K562 (cell line): ENCODE data around the gene ARRB2. TPM values are rescaled to one million over a fixed set of nuclear protein-coding genes. Genes with fewer than 3 reads are reported as not detected.
A peak's percentile ranks its signal among the peaks of the same experiment; 100 is the strongest.

Experiments used
- ATAC-seq: fragments of 200-7000 bp; cut with Tn5 transposase; 3 replicates; pipeline ENCODE4 v1.9.1; 2020; ENCODE audit warnings: moderate library complexity
- BruUV-seq: library from RNA; stranded (reverse); fragments of 400-500 nt; replicated peaks from 2 replicates; lab custom pipeline; 2021; lab: Mats Ljungman, UMichigan
- CTCF ChIA-PET: fragments of 300-600 bp; formaldehyde crosslinking; extraction: SDS; loops from one replicate; lab custom pipeline; 2021; ENCODE audit warnings: low intra/inter-chr PET ratio; lab: Yijun Ruan, JAX
- POLR2A ChIA-PET: fragments of 300-600, 350-650 bp; sonication (Branson Sonifier 250); formaldehyde crosslinking; extraction: SDS; loops from one replicate; lab custom pipeline; 2021; ENCODE audit warnings: antibody characterized with exemption, inconsistent platforms; lab: Yijun Ruan, JAX
- DNase-seq, 4 experiments: peaks; one replicate each; pipeline versions ENCODE4 v3.0.0 to v3.0.0-alpha.2; 2011 to 2018; ENCODE audit warnings: low spot score in 3 of 4, mixed read lengths in 3 of 4; ENCODE audit errors: extremely low read depth in 1 of 4
- FAIRE-seq: peaks from 2 replicates; lab custom pipeline; 2011; peaks lifted over from hg19 to GRCh38; lab: Jason Lieb, UNC
- H2AFZ ChIP-seq: 2 replicates; pipeline ENCODE4 v1.6.0; 2011; ENCODE audit warnings: low read depth, low read length, control low read depth, inconsistent platforms
- H3K27ac ChIP-seq: fragments of 200-600 bp; 3 replicates; pipeline ENCODE4 v1.8.0; 2011; ENCODE audit warnings: low read depth, mild to moderate bottlenecking, control low read depth, inconsistent platforms, low read length, moderate library complexity, mixed read lengths; ENCODE audit errors: extremely low read depth
- H3K27me3 ChIP-seq, 2 experiments: fragments of 300-600 bp in 1 of 2; 2 replicates in 1 of 2; 3 replicates in 1 of 2; pipeline versions ENCODE4 v1.6.0 to v1.8.0; 2011; ENCODE audit warnings: inconsistent platforms in 2 of 2, low read length in 2 of 2, mild to moderate bottlenecking in 1 of 2, mixed read lengths in 1 of 2, moderate library complexity in 1 of 2; ENCODE audit not compliant: control insufficient read depth in 2 of 2, insufficient read depth in 2 of 2
- H3K36me3 ChIP-seq: fragments of 300-600 bp; 3 replicates; pipeline ENCODE4 v1.8.0; 2011; ENCODE audit warnings: mild to moderate bottlenecking, low read length, inconsistent platforms; ENCODE audit not compliant: control insufficient read depth, insufficient read depth
- H3K4me1 ChIP-seq, 2 experiments: fragments of 200-600 bp in 1 of 2; replicated peaks in 1 of 2; 2 replicates in 1 of 2; 3 replicates in 1 of 2; pipeline versions ENCODE4 v1.5.1 to v1.8.0; 2011; ENCODE audit warnings: inconsistent platforms in 2 of 2, low read length in 2 of 2, mild to moderate bottlenecking in 1 of 2, mixed read lengths in 1 of 2, moderate library complexity in 1 of 2; ENCODE audit not compliant: control insufficient read depth in 2 of 2, insufficient read depth in 2 of 2
- H3K4me2 ChIP-seq: 2 replicates; pipeline ENCODE4 v1.6.1; 2011; ENCODE audit warnings: low read length, control low read depth, inconsistent platforms, mixed read lengths; ENCODE audit not compliant: insufficient read depth
- H3K4me3 ChIP-seq: fragments of 200-600 bp; sonication (generic), shearing (Covaris generic); 2 replicates; pipeline ENCODE4 v1.5.1; 2016; ENCODE audit warnings: control low read depth, inconsistent platforms
- H3K79me2 ChIP-seq: fragments of 200-600 bp; 3 replicates; pipeline ENCODE4 v1.8.0; 2011; ENCODE audit warnings: low read length, inconsistent platforms; ENCODE audit not compliant: control insufficient read depth, insufficient read depth
- H3K9ac ChIP-seq, 2 experiments: 2 replicates each; pipeline versions ENCODE4 v1.6.0 to v1.6.1; 2011; ENCODE audit warnings: low read depth in 2 of 2, low read length in 2 of 2, control low read depth in 1 of 2, inconsistent platforms in 1 of 2, mild to moderate bottlenecking in 1 of 2, mixed read lengths in 1 of 2; ENCODE audit not compliant: insufficient read depth in 1 of 2
- H3K9me1 ChIP-seq: one replicate; pipeline ENCODE4 v1.6.0; 2011; ENCODE audit warnings: inconsistent platforms, mild to moderate bottlenecking, low read length, moderate library complexity; ENCODE audit not compliant: control insufficient read depth, insufficient read depth
- H3K9me3 ChIP-seq: replicated peaks from 2 replicates; pipeline ENCODE4 v1.5.1; 2011; ENCODE audit warnings: low read depth, low read length, inconsistent platforms; ENCODE audit not compliant: control insufficient read depth, insufficient read depth
- H4K20me1 ChIP-seq: replicated peaks from 2 replicates; pipeline ENCODE4 v1.6.1; 2011; ENCODE audit warnings: low read length, inconsistent platforms, mixed read lengths; ENCODE audit not compliant: control insufficient read depth, insufficient read depth
- ARID1B ChIP-seq: fragments of 450-650 bp; IDR thresholded peaks from 2 replicates; pipeline ENCODE4 v1.6.1; 2016; ENCODE audit warnings: antibody characterized with exemption, mild to moderate bottlenecking, inconsistent platforms
- ARID2 ChIP-seq: fragments of 450-650 bp; IDR thresholded peaks from 2 replicates; pipeline ENCODE4 v1.6.1; 2017; ENCODE audit warnings: antibody characterized with exemption, mild to moderate bottlenecking
- CBFB ChIP-seq: sonication (generic); formaldehyde crosslinking; IDR thresholded peaks from 2 replicates; pipeline ENCODE4 v1.4.0; 2020; ENCODE audit warnings: mild to moderate bottlenecking, missing genetic modification reagents
- CBX2 ChIP-seq: fragments of 200-600 bp; sonication (generic); IDR thresholded peaks from one replicate; pipeline ENCODE4 v1.6.1; 2012; ENCODE audit warnings: mild to moderate bottlenecking, low read length, inconsistent platforms; ENCODE audit not compliant: insufficient read depth, poor library complexity, severe bottlenecking
- CCAR2 ChIP-seq: fragments of 200-400 bp; formaldehyde crosslinking; IDR thresholded peaks from 2 replicates; pipeline ENCODE4 v1.6.1; 2017; ENCODE audit warnings: mild to moderate bottlenecking, low read depth, low read length
- CXXC5 ChIP-seq: fragments of 250-450 bp; sonication (Bioruptor Pico); IDR thresholded peaks from 2 replicates; pipeline ENCODE4 v1.8.0; 2022; ENCODE audit warnings: inconsistent platforms, mild to moderate bottlenecking, moderate library complexity
- NR2F6 ChIP-seq: fragments of 450-650 bp; formaldehyde crosslinking; IDR thresholded peaks from 2 replicates; pipeline ENCODE4 v1.4.0; 2020; ENCODE audit warnings: mild to moderate bottlenecking
- WGBS: fragments of 100-300 bp; shearing (Covaris generic); methylation state at CpG from one replicate; pipeline ENCODE4 v1.1.6; 2016; ENCODE audit warnings: low coverage, mixed read lengths; ENCODE audit not compliant: insufficient coverage; ENCODE audit errors: missing lambda C conversion rate; 5-methylcytosine and 5-hydroxymethylcytosine counted together
- in situ Hi-C: fragments of 300-500 bp; cut with MboI; formaldehyde crosslinking; loops from 4 replicates; pipeline ENCODE4 v1.15.0; 2018; ENCODE audit warnings: inconsistent platforms, mixed read lengths
- intact Hi-C: fragments of 100-400 bp; cut with micrococcal nuclease; formaldehyde crosslinking; loops from 2 replicates; pipeline ENCODE4 v1.14.2; 2022
- polyA plus RNA-seq, 8 experiments: library from polyadenylated mRNA; depleted of rRNA in 4 of 8; stranded (reverse) in 5 of 8; unstranded in 3 of 8; fragments of >200 nt; fragmentation: Nextera tagmentation in 2 of 8; fragmentation: Illumina TruSeq in 1 of 8; extraction: Ambion mirVana in 2 of 8; extraction: Trizol in 1 of 8; gene quantifications; 2 replicates each; pipeline versions ENCODE4 v1.2.1 to v1.2.3, GENCODE V29; 2011 to 2014; ENCODE audit warnings: inconsistent platforms in 1 of 8, missing spikeins in 1 of 8
- total RNA-seq, 7 experiments: library from RNA; depleted of rRNA in 6 of 7; stranded (reverse); fragments of >200 nt in 6 of 7; fragmentation: Illumina TruSeq in 2 of 7; extraction: Trizol in 2 of 7; gene quantifications; 2 replicates each; pipeline versions ENCODE4 v1.2.1 to v1.2.3, GENCODE V29; 2011 to 2021; ENCODE audit warnings: low replicate concordance in 1 of 7
- TF ChIP-seq, protein P1 (sequence below): sonication (generic); formaldehyde crosslinking; IDR thresholded peaks from 2 replicates; pipeline ENCODE4 v1.8.1; 2023; ENCODE audit warnings: mild to moderate bottlenecking, missing genetic modification reagents
- TF ChIP-seq, protein P2 (sequence below): fragments of 250-450 bp; sonication (Bioruptor Pico); IDR thresholded peaks from 2 replicates; pipeline ENCODE4 v1.4.0; 2020; ENCODE audit warnings: borderline replicate concordance
- TF ChIP-seq, protein P3 (sequence below), 2 experiments: fragments of 450-650 bp; formaldehyde crosslinking in 1 of 2; IDR thresholded peaks; 2 replicates each; pipeline versions ENCODE4 v1.4.0 to v1.6.1; 2014 to 2020; ENCODE audit warnings: mild to moderate bottlenecking in 2 of 2, borderline replicate concordance in 1 of 2, low read depth in 1 of 2

Gene ARRB2
- total and polyA plus RNA-seq, 9 of the 15 experiments (the other 6 are each of a cell fraction or from before 2014, with no cell fraction given): 0.79 to 15.3 (median 8.8) TPM

DNA sequence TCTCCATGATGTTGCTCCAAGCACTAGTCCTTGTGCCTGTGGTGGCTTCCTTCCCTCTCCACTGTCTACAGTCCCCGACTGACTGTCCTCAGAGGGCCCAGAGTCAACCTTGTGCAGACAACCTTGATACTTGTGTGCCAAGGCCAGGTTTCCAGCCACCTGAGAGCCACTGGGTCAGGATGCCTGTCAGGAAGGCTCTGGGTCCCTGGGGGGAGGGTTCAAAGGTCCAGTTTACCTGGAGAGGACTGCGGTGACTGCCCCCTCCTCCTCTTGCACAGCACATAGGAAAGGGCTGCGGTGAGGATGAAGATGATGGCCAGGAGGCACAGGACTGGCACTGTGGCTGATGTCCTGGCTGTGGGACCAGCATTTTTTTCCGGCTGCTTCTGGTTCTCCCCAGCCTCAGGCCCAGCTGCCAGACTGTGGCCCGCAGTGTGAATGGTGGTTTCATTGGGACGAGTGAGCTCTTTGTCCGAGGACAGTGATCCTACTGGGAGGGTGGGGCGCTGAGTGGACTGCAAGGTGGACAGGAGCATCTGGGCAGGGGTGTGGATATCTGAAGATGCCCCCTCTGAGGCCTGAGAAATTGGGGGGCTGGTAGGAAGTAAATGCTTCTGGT is 24.5 kb downstream of the ARRB2 start:
- no peaks in the 10 kb centered on the region for H3K36me3 ChIP-seq
- BruUV-seq: no TSS peak
- ChIA-PET CTCF (no interaction called here), POLR2A (no interaction called here)
- DNase-seq (no peak), FAIRE-seq (no peak), ATAC-seq (no peak)
- intact Hi-C loops: no loop called here
- peak overlapping the region in 1 of 2 experiments; percentile 45; a peak in 1 of 4 replicates for H3K9ac ChIP-seq
- H4K20me1 ChIP-seq: no peaks in the 10 kb centered on the region
- no peaks in the 10 kb centered on the region for H3K9me3 ChIP-seq
- H3K4me3 ChIP-seq: no peak overlapping the region
- H3K9me1 ChIP-seq: no peaks in the 10 kb centered on the region
- no peak overlapping the region for H2AFZ ChIP-seq
- peaks cover 4 to 28% of the 10 kb centered on the region in 2 experiments; a peak in 3 of 5 replicates for H3K4me1 ChIP-seq
- H3K79me2 ChIP-seq: no peaks in the 10 kb centered on the region
- no peak overlapping the region for H3K27ac ChIP-seq
- in situ Hi-C loops: no loop called here
- 89% methylated on average over 7 of the region's 8 CpGs for WGBS
- peaks cover 8 to 18% of the 10 kb centered on the region in 2 experiments; a peak in 4 of 5 replicates for H3K27me3 ChIP-seq
- no peak overlapping the region for H3K4me2 ChIP-seq
- TF ChIP-seq, protein P1, sequence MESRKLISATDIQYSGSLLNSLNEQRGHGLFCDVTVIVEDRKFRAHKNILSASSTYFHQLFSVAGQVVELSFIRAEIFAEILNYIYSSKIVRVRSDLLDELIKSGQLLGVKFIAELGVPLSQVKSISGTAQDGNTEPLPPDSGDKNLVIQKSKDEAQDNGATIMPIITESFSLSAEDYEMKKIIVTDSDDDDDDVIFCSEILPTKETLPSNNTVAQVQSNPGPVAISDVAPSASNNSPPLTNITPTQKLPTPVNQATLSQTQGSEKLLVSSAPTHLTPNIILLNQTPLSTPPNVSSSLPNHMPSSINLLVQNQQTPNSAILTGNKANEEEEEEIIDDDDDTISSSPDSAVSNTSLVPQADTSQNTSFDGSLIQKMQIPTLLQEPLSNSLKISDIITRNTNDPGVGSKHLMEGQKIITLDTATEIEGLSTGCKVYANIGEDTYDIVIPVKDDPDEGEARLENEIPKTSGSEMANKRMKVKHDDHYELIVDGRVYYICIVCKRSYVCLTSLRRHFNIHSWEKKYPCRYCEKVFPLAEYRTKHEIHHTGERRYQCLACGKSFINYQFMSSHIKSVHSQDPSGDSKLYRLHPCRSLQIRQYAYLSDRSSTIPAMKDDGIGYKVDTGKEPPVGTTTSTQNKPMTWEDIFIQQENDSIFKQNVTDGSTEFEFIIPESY: no peak
- TF ChIP-seq NR2F6 (no peak), CXXC5 (CRISPR knock-in tag) (no peak), CBX2 (no peak), ARID2 (no peak), ARID1B (no peak), CBFB (CRISPR knock-in tag) (no peak), CCAR2 (no peak)
- TF ChIP-seq, protein P2, sequence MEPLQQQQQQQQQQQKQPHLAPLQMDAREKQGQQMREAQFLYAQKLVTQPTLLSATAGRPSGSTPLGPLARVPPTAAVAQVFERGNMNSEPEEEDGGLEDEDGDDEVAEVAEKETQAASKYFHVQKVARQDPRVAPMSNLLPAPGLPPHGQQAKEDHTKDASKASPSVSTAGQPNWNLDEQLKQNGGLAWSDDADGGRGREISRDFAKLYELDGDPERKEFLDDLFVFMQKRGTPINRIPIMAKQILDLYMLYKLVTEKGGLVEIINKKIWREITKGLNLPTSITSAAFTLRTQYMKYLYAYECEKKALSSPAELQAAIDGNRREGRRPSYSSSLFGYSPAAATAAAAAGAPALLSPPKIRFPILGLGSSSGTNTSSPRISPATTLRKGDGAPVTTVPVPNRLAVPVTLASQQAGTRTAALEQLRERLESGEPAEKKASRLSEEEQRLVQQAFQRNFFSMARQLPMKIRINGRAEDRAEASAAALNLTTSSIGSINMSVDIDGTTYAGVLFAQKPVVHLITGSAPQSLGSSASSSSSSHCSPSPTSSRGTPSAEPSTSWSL (CRISPR knock-in tag): no peak
- TF ChIP-seq, protein P3, sequence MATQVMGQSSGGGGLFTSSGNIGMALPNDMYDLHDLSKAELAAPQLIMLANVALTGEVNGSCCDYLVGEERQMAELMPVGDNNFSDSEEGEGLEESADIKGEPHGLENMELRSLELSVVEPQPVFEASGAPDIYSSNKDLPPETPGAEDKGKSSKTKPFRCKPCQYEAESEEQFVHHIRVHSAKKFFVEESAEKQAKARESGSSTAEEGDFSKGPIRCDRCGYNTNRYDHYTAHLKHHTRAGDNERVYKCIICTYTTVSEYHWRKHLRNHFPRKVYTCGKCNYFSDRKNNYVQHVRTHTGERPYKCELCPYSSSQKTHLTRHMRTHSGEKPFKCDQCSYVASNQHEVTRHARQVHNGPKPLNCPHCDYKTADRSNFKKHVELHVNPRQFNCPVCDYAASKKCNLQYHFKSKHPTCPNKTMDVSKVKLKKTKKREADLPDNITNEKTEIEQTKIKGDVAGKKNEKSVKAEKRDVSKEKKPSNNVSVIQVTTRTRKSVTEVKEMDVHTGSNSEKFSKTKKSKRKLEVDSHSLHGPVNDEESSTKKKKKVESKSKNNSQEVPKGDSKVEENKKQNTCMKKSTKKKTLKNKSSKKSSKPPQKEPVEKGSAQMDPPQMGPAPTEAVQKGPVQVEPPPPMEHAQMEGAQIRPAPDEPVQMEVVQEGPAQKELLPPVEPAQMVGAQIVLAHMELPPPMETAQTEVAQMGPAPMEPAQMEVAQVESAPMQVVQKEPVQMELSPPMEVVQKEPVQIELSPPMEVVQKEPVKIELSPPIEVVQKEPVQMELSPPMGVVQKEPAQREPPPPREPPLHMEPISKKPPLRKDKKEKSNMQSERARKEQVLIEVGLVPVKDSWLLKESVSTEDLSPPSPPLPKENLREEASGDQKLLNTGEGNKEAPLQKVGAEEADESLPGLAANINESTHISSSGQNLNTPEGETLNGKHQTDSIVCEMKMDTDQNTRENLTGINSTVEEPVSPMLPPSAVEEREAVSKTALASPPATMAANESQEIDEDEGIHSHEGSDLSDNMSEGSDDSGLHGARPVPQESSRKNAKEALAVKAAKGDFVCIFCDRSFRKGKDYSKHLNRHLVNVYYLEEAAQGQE (IDR thresholded peaks at IDR 0.05; ENCODE audit: borderline replicate concordance): no peak
- TF ChIP-seq, protein P3 (CRISPR knock-in tag; IDR thresholded peaks at IDR 0.05; ENCODE audit: low read depth): no peak
